DMS114 treated with DMSO at 0.1 percent for 48 hours (cell line): Measurements from ENCODE around the gene AMER3.

Experiments used
- DNase-seq: peaks from one replicate; lab custom pipeline; 2025; ENCODE audit not compliant: unreplicated experiment; lab: John Stamatoyannopoulos, UW

Gene AMER3

DNA sequence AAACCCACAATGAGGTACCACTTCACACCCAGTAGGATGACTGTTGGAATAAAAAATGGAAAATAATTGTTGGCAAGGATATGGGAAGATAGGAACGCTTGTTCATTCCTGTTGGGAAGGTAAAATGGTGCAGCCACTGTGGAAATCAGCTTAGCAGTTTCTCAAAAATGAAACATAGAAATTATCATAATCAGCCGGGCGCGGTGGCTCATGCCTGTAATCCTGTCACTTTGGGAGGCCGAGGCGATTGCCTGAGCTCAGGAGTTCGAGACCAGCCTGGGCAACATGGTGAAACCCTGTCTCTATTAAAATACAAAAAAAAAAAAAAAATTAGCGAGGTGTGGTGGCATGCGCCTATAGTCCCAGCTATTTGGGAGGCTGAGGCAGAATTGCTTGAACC is 23.4 kb downstream of the AMER3 start:
- DNase-seq = no peak

DNA sequence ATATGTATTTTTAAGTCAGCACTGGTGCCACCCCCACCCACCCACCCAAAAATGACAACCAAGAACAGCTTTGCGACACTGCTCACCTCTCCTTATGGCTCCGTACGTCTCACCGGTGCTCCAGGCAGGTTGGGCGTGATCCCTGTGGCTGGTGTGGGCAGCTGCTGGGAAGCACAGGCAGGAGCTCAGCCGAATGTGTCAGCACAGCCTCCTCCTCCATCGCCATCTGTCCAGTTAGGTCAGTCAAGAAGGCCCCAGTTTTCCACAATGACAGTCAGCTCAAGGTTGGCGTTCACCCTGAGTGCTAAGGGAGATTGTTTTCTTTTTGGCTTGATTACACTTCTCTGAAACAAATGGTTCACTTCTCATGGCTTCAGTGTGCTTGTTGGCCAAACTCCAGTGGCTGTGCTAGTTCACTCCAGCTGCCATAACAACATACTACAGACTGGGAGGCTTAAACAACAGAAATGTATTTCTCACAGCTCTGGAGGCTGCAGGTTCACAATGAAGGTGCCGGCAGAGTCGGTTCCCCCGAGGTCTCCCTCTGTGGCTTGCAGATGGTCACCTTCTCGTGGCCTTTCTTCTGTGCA is 30.2 kb downstream of the AMER3 start:
- DNase-seq = no peak

DNA sequence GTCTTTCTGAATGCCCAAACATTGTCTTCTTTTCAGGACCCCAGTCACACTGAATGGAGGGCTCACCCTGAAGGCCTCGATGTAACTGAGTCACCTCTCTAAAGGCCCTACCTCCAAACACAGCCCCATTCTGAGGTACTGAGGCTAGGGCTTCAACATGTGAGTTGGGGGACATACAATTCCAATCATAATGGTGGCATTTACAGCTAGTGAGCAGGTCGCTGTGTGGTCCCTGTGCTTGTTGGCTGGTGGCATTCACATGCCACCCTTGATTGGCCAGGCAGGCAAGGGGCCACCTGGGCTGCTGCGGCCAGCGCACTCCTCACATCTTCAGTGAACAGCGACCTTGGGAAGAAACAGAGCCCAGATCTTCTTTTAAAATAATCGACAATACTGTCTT is 30.7 kb downstream of the AMER3 start:
- no peak for DNase-seq

DNA sequence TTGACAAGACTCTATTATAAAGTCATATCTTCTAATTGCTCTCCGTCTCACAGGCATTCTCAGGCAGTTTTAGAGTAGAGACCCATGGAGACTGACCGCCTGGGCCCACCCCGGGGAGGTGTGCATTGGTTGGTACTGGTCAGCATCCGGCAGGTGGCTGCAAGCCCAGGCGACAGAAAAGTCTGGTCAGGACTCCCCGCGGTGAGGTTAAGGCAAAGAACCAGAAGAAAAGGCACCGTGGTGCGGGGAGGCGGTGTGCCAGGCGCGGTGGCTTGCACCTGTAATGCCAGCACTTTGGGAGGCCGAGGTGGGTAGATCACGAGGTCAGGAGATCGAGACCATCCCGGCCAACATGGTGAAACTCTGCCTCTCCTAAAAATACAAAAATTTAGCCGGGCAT is 32.5 kb downstream of the AMER3 start:
- no peak for DNase-seq

DNA sequence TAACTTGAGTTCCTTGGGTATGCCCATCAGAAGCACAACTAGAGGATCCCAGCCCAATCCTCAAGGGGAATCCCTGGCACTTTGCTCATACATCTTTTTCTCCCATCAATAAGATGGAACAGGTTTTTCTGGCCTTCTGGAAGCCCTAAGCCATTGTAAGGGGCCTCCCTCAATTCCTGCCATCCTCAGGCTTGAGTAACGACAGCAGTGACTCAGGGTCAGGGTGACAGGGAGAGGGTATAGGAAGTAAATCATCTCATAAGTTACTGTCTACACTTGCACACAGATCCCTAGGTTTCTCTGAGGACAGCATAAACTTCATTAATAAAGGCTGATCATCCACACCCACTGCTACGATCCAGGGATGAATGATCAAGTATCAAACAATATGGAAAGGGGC is 35.0 kb downstream of the AMER3 start:
- no peak for DNase-seq

DNA sequence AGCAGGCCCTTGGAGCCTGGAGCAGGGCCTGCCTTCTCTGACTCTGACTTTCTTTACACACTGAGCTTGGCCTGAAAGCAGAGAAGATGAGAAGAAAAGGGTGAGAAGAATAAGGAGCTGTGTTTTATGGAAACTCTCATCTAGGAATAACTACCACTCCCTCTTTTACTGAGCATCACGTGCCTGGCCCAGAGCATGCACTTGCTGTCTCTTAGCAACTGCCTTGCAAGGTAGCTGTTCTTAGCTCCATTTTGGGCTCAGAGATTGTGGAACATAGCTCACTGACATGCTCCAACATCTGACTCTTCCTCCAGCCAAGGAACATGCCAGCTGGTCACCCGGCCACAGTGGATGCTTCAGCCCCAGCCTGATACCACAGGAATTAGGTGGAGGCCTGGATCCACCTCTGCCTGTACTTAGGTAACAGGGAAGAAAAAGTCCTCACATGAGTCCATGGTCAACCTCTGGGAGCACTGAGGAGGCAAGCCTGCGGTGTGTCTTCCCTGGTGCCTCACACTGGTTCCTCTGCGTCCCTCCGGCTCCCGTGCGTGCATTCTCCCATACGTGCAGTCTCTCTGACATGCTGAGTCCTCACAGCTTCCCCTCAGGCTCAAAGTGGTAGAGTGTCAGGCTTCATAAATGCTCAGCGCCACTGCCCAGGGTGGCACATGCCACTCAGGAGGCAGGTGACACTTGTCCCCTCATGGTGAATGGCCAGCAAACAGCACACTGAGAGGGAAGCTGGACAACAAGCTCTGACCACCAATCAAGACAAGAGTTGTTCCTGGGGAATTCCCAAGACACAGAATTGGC is 35.7 kb downstream of the AMER3 start:
- no peak for DNase-seq

DNA sequence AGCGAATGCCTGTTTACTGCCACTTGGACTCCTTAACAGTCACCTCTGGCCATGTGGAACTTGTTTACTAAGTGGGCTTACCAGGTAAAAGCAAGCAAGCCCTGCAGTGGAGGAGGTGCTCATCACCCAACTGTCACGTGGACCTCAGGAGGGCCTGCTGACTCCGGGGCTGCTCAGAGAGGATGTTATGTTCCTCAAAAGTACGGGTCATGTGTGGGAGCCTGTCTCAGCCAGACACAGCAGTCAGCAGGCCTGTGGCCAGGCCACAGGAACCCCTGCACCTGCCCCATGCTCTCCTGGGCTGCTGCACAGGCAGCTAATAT is 36.2 kb downstream of the AMER3 start:
- DNase-seq = no peak

DNA sequence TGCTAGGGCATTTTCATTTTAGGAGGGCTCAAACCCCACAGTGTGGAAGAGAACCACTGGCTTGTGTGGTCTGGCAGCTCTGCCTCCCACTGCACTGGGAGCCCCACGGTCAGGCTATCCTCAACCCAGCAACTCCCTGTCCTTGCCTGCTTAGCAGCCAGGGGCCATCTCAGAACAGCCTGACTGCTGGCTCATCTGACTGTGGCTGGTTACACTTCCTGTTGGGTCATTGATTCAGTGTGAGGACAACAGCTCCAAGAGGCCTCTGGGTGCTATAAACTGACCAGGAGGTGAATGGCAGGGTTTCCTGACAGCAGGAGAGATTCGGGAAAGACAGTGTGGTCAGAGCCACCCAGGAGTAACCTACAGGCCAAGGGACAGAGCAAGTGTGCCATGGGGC is 40.1 kb downstream of the AMER3 start:
- DNase-seq = no peak

DNA sequence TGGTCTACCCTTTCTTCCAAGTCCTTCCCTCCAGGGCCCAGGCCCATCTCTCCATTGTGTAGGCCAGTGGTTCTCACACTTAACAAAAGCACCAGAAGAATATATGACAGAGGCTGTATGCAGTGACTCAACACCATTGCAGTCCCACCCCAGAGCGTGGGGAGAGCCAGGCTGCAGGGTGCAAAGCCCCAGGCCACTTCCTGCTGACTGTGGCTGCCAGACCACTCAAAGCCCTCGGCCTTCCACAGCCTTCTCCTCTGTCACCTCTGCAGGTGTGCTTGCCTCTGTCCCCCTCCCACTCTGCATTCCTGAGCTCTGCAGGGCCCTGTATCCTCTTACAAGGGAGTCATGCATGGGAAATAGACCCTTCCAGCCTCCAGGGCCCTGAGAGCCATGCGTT is 41.0 kb downstream of the AMER3 start:
- no peak for DNase-seq

DNA sequence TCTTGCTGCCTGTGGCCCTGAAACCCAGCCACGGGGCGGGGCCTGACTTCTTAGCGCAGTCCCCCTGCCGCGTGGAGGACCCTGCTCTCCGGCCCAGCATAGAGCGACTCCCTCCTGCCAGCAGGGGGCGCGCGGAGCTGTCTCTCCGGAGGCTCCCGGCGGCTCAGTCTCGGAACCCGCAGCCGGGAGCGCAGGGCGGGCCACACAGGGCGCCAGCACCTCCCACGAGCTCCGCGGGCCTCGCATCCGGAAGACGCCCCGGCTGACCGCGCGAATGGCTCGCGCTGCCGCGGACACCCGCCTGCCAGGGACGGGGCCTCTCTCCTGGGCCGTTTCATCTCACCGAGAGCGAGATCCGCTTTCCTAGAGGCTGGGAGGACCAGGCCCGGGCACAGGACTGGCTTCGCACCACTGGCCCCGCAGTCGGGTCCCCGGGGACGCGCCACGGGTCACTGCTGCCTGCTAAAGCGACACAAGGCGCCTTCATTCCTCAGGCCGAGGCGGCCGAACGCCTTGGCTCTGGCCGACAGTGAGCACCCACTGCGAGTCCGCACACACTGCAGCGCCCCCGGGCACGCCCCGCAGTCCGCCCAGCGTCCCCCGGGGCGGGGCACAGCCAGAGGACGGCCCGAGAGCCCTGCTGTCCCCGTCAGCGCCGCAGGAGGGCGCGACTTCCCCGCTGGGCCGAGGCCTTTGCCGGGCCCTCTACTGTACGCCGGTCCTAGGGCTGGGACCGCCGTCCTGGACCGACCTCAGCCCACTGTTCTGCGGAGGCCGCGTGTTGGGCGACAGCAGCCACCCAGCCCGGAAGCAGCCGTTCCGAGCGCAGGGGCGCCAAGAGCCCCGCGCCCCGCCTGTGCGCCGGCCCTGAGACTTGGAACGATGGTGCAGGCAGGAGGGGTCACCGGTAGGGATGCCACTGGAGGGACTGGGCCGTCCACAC is 42.4 kb downstream of the AMER3 start:
- DNase-seq = peak; percentile 40

DNA sequence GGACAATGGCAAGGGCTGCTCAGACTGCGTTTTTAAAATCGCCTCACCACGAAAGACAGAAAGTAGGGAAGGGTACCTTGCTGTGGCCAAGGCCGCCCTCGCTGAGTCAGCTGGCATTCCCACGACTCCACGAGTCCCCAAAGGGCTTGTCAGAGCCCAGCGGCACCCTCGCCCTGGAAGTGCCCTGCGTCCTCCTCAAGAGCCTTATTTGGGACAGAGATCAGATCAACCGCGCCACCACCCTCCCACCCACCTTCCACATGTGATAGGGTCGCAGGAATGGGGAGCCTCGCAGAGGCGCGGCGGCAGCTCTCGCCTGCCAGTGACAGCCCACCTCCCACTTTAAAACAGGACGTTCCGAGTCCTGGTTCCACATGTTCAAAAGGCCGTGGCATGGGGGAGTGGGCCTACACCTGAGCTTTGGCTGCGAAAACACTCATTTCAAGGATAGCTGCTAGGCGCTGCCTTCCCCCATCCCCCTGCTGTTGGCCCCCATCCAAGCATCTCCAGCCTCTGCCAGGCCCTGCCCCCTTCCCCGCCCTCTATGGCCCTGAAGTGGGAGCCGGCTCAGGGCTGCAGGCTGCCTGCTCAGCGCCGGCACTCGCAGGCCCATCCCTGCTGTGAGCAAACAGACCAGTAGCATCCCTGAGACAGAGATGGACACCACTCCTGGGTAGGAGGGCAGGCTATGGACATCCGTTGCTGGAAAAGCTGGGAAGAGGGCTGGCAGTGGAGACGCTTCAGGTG is 43.3 kb downstream of the AMER3 start:
- no peak for DNase-seq

DNA sequence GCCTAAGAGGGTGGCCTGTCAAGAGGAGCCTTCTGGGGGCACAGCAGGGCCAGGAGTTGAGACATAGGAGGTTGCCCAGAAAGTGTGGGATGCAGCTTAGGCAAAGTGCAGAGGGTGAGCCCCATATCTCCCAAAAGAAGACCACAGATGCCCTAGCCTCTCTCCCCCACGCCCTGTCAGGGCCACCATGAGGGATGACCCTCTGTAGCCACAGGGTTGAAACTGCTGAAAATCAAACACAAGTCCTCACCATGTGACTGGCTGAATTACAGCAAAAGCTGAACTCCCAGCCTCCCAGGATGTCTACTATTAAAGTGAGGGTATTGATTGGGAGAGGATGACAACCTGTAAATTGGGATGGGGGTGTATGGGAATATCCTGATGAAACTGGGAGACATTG is 44.0 kb downstream of the AMER3 start:
- DNase-seq = no peak

DNA sequence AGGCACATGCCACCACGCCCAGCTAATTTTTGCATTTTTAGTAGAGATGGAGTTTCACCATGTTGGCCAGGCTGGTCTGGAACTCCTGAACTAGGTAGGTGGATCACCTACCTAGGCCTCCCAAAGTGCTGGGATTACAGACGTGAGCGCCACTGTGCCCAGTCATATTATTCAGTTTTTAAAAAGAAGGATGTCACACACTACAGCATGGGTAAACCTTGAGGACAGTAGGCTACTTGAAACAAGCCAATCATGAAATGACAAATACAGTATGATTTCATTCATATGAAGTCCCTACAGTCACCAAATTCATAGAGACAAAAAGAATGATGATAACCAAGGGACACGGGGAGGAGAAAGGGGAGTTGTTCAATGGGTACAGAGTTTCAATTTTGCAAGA is 50.3 kb downstream of the AMER3 start:
- DNase-seq = no peak

DNA sequence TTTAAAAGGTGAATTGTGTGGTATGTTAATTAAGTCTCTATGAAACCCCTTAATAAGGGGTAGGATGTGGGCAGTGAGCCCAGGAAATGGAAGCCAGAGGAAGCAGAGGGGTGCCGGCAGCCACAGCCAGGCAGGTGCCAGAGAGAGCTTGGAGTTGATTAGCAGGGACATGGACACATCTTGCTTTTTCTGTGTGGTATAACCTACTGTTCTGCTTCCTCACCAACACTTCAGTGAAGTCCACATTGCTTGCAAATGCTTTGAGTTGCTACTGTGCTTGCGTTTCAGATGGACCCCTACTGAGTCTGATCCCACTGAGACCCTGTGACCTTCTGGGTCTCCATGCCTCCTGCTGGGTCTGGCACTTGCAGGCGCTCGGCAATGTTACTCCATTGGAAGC is 51.0 kb downstream of the AMER3 start:
- no peak for DNase-seq

DNA sequence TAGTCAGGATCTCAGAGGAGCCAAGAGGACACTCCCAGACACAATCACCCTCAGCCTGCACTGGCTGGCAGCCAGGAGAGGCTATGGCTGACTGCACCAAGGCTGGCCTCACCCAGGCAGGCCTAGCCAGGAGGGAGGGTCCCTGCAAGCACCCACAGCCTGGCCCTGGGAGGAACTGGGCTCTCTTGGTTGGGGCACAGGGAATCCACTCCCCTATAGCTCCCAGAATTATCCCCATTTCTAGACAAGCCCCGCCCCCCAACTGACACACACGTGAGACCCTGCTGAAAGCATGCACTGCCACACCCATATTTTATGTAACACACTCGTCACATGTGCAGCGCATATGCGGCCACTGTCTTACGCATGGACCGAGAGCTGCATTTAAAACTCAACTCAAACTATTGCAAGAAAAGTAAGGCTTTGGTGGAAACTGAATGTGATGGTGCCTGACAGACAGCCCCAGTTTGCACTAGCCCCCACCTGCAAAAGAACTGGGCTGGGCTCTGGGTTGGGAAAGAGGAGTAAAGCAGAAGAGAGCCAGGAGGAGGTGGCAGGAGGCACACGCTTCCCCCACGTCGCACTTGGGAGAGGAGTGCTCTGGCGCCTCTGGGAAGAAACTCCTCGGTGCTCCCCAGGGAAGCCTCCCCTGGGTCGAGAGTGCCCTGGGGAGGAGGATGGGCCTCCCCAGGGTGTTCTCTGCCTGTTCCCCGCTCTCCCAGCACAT is 52.5 kb downstream of the AMER3 start:
- DNase-seq = no peak

DNA sequence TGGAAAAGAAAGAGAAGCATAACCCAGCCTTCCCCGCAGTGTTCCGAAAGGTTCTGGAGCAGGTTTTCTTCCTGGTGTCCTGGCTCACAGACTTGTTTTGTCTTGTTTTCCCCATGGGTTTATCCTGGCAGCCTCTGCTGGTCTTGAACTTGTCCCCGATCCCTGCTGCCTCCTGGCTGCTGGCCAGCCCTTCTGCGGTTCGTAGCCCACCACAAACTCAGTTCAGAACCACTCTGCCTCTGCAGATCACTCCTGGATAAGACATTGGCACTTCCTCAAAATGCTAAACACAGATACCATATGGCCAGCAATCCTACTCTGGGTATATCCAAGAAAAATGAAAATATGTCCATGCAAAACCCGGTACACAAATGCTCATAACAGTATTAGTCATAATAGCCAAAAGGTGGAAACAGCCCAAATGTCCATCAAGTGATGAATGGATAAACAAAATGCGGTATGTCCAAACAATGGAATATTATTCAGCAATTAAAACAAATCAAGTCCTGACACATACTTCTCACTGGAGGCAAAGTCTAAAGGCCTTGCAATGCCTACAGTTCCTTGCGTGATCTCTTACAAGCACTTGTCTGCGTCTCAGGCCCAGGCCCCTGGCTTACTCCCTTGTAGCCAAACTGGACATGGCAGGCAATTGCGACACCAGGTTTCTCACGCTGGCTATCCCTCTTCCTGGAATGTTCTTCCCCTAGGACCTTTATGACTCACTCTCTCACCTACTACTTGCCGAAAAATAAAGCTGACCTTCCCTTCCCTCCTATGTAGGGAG is 53.3 kb downstream of the AMER3 start:
- DNase-seq = no peak

DNA sequence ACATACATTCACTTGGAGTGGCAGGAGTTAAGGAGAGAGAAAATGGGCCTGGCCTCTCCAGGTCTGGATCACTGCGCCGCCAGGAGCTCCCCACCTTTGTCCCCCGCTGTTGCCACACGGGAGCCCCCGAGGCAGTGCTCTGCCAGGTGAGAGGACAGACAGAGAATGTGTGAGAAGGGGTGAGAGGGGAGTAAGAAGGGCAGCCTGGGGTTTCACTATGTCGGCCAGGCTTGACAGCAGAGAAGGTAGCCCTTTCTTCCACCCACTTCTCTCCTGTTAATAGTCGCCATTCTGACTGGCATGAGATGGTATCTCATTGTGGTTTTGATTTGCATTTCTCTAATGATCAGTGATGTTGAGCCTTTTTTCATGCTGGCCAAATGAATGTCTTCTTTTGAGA is 55.1 kb downstream of the AMER3 start:
- no peak for DNase-seq

DNA sequence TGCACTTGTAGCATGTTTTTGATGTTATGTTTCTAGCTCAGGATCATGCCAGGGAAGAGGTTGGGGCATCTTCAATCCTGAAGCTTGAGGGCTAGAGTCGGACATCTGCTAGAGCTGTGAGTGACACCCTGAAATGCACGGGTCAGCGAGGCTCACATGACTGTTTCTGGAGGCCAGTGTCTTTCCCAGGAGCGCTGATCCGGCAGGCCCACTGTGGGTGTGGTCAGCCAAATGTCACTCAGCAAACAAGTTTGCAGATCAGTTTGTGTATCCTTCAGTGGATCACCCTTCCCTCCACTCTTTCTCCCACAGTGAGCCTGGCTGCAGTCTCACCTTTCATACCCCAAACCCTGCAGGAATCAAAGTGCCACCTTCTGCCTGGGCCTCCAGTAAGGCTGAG is 58.4 kb downstream of the AMER3 start:
- DNase-seq = no peak

DNA sequence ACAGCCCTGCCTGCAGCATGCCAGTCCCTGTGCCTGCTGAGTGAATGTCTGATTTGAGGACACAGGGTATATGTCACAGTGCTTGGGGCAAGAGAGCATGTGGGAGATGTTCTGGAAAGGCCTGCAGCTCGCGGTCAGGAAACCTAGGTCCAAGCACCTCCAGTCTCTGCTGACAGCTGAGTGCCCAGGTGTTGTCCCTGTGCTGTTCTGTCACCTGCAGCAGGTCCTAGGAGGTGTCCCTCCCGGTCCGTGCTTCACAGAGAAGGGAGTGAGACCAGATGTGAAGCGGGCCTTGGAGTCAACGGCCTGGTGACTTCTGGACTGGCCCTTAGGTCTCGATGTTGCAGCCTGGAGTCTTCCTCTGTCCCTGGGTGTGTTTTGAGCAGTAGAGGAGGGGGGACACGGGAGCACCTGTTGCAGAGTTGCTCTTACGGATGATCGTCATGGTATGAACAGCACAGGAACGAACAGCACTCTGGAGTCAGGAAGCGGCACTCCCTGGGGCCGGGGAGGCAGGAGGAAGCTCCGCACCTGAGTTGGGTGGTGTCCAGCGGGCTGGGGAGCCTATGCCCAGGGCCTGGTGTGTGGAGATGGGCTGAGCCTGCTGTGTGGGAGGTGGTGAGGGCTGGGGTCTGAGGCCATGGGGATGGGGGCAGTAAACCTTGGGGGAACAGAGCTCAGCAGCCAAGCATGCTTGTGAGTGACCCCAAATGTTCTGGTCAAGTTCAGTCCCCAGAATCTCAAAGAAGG is 59.8 kb downstream of the AMER3 start:
- no peak for DNase-seq
